Progenitor cell of endocrine pancreas (in vitro differentiated cells): ENCODE measurements around the gene MSRB2. TPM values are rescaled to one million over a fixed set of nuclear protein-coding genes. Genes with fewer than 3 reads are reported as not detected.

ENCODE experiments used
- DNase-seq: peaks from one replicate; pipeline ENCODE4 v3.0.0; 2021; ENCODE audit warnings: low spot score; ENCODE audit not compliant: unreplicated experiment
- H3K27ac Mint-ChIP-seq: 2 replicates; pipeline ENCODE4 v1.8.0; 2021; ENCODE audit warnings: mild to moderate bottlenecking, moderate library complexity, mixed read lengths
- H3K27me3 Mint-ChIP-seq: 2 replicates; pipeline ENCODE4 v1.8.0; 2021; ENCODE audit warnings: mixed read lengths
- H3K36me3 Mint-ChIP-seq: 2 replicates; pipeline ENCODE4 v1.8.0; 2022; ENCODE audit warnings: mixed read lengths; ENCODE audit not compliant: insufficient read depth
- H3K4me1 Mint-ChIP-seq: 2 replicates; pipeline ENCODE4 v1.8.0; 2021; ENCODE audit warnings: low read depth, mixed read lengths
- H3K4me3 Mint-ChIP-seq: 2 replicates; pipeline ENCODE4 v1.8.0; 2021; ENCODE audit warnings: low read depth, mild to moderate bottlenecking, moderate library complexity, mixed read lengths
- H3K9me3 Mint-ChIP-seq: 2 replicates; pipeline ENCODE4 v1.8.0; 2021; ENCODE audit warnings: low read depth, mixed read lengths
- CTCF ChIP-seq: fragments of 200-600 bp; sonication (generic); IDR thresholded peaks from one replicate; pipeline ENCODE4 v1.5.0; 2021; ENCODE audit warnings: antibody characterized with exemption, mild to moderate bottlenecking; ENCODE audit not compliant: unreplicated experiment
- long read RNA-seq: library from polyadenylated mRNA; unstranded; transcript quantifications from one replicate; pipeline ENCODE4 v2.0.0, GENCODE V29; 2020
- total RNA-seq: library from RNA; stranded (reverse); gene quantifications from 2 replicates; pipeline ENCODE4 v1.2.1, GENCODE V29; 2021

Gene MSRB2
- 29.1 and 29.8 TPM in 2 replicates for total RNA-seq
- long read RNA-seq, result 0 reads

- H3K4me3 Mint-ChIP-seq, result peak within 1 kb of the TSS; percentile 95
- H3K36me3 Mint-ChIP-seq, result peaks cover 13% of the 10 kb centered on the region
- peak; percentile 67 for DNase-seq
- peak; percentile 18 for TF ChIP-seq CTCF
- peaks cover 22% of the 10 kb centered on the region for H3K4me1 Mint-ChIP-seq
- peaks cover 23% of the 10 kb centered on the region for H3K9me3 Mint-ChIP-seq
- H3K27me3 Mint-ChIP-seq, result no peaks in the 10 kb centered on the region
- H3K27ac Mint-ChIP-seq, result peak within 1 kb of the TSS; percentile 96
Observed at GRCh38 chr10:23095404-23095965, at the start of gene MSRB2. Gene MSRB2 (plus strand): TSS chr10:23095579. CDS start chr10:23095609, 30 bp downstream.

- Mint-ChIP-seq H3K4me3 (no peak overlapping the region), H3K27ac (no peak overlapping the region), H3K4me1 (peaks cover 14% of the 10 kb centered on the region), H3K27me3 (no peaks in the 10 kb centered on the region), H3K36me3 (no peaks in the 10 kb centered on the region), H3K9me3 (no peaks in the 10 kb centered on the region)
- TF ChIP-seq CTCF, result no peak
- DNase-seq, result no peak
Observed at GRCh38 chr10:23046027-23046426, 49.4 kb upstream of the MSRB2 start.

GRCh38 chr10:23047201-23048050 lies 48.0 kb upstream of the MSRB2 start:
- peaks cover 16% of the 10 kb centered on the region for H3K4me1 Mint-ChIP-seq
- no peaks in the 10 kb centered on the region for H3K9me3 Mint-ChIP-seq
- H3K36me3 Mint-ChIP-seq, result no peaks in the 10 kb centered on the region
- H3K27ac Mint-ChIP-seq, result peak overlapping the region; percentile 11
- no peak for DNase-seq
- no peaks in the 10 kb centered on the region for H3K27me3 Mint-ChIP-seq
- H3K4me3 Mint-ChIP-seq, result no peak overlapping the region
- no peak for TF ChIP-seq CTCF

GRCh38 chr10:23048191-23048590 lies 47.2 kb upstream of the MSRB2 start:
- no peak overlapping the region for H3K4me3 Mint-ChIP-seq
- no peak for TF ChIP-seq CTCF
- no peaks in the 10 kb centered on the region for H3K27me3 Mint-ChIP-seq
- H3K4me1 Mint-ChIP-seq, result peaks cover 23% of the 10 kb centered on the region
- DNase-seq, result no peak
- H3K9me3 Mint-ChIP-seq, result peaks cover 3% of the 10 kb centered on the region
- no peaks in the 10 kb centered on the region for H3K36me3 Mint-ChIP-seq
- H3K27ac Mint-ChIP-seq, result no peak overlapping the region

- H3K4me1 Mint-ChIP-seq, result peaks cover 35% of the 10 kb centered on the region
- H3K4me3 Mint-ChIP-seq, result no peak overlapping the region
- TF ChIP-seq CTCF, result no peak
- H3K9me3 Mint-ChIP-seq, result peaks cover 3% of the 10 kb centered on the region
- H3K27ac Mint-ChIP-seq, result no peak overlapping the region
- DNase-seq, result no peak
- H3K27me3 Mint-ChIP-seq, result no peaks in the 10 kb centered on the region
- no peaks in the 10 kb centered on the region for H3K36me3 Mint-ChIP-seq
Observed at GRCh38 chr10:23051278-23051677, 44.1 kb upstream of the MSRB2 start.
